Duodenal mucosa (tissue), 2 donors: Measurements from ENCODE around the gene TARS3.
A peak's percentile ranks its signal among the peaks of the same experiment; 100 is the strongest.

Experiments used
- H3K27ac ChIP-seq: one replicate; pipeline ENCODE4 v1.7.0; 2013; ENCODE audit warnings: low read depth, low read length
- H3K27me3 ChIP-seq, 2 donors: one replicate each; pipeline ENCODE4 v1.7.0; 2013; ENCODE audit warnings: low read length in 2 of 2, control low read depth in 1 of 2; ENCODE audit not compliant: insufficient read depth in 2 of 2, control insufficient read depth in 1 of 2
- H3K36me3 ChIP-seq, 2 donors: one replicate each; pipeline ENCODE4 v1.7.0; 2013; ENCODE audit warnings: low read length in 2 of 2, control low read depth in 1 of 2; ENCODE audit not compliant: insufficient read depth in 2 of 2, control insufficient read depth in 1 of 2
- H3K4me1 ChIP-seq, 2 donors: one replicate each; pipeline ENCODE4 v1.7.0; 2013; ENCODE audit warnings: low read length in 2 of 2, control low read depth in 1 of 2; ENCODE audit not compliant: insufficient read depth in 2 of 2, control insufficient read depth in 1 of 2
- H3K4me3 ChIP-seq, 2 donors: one replicate each; pipeline ENCODE4 v1.7.0; 2013; ENCODE audit warnings: low read length in 2 of 2, low read depth in 1 of 2
- H3K9ac ChIP-seq, 2 donors: one replicate each; pipeline ENCODE4 v1.7.0; 2013; ENCODE audit warnings: low read length in 2 of 2, low read depth in 1 of 2
- H3K9me3 ChIP-seq, 2 donors: one replicate each; pipeline ENCODE4 v1.7.0; 2013; ENCODE audit warnings: low read length in 2 of 2, control low read depth in 1 of 2; ENCODE audit not compliant: control insufficient read depth in 1 of 2

The TARS3 gene

DNA sequence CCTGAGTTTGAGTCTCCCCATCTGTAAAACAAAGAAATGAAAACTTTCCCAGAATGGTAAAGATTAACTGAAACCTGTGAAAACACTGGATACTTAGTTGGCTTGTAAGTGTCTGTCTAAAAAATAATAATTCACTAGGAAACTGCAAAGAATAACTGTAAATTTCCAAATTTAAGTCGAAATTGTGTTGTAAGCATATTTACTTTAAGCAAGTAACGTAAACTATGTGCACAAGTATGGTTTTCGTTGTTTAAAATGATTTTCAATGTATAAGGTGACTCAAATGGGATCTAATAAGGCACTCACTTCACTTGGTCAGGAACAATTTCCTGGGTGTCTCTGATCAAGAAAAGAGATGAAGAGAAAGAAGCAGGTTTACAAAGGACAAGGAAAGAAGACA lies 8.5 kb upstream of the TARS3 start:
- no peak overlapping the region for H3K9ac ChIP-seq
- no peaks in the 10 kb centered on the region for H3K4me1 ChIP-seq
- H3K27me3 ChIP-seq, result peaks cover 0 to 4% of the 10 kb centered on the region in 2 donors
- H3K27ac ChIP-seq, result no peak overlapping the region
- H3K36me3 ChIP-seq, result no peaks in the 10 kb centered on the region
- H3K9me3 ChIP-seq, result no peaks in the 10 kb centered on the region
- no peak overlapping the region for H3K4me3 ChIP-seq

GRCh38 chr15:101731746-101732145 lies 7.5 kb upstream of the TARS3 start:
- Histone ChIP-seq H3K9ac (no peak overlapping the region), H3K9me3 (no peaks in the 10 kb centered on the region), H3K4me3 (no peak overlapping the region), H3K27me3 (peaks cover 0 to 4% of the 10 kb centered on the region in 2 donors), H3K27ac (no peak overlapping the region), H3K36me3 (no peaks in the 10 kb centered on the region), H3K4me1 (no peaks in the 10 kb centered on the region)

DNA sequence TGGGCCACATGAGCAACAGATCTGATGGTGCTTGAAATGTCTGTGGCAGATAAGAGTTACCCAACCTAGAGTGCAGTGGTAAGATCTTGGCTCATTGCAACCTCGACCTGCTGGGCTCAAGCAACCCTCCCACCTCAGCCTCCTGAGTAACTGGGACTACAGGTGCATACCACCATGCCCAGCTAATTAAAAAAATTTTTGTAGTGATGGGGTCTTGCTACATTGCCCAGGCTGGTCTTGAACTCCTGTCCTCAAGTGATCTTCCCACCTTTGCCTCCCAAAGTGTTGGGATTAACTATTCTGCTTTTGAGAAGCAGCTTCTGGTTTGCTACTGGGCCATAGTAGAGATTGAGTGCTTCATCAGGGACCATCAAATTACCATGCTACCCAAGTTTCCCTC lies 2.9 kb upstream of the TARS3 start:
- H3K27me3 ChIP-seq, result no peaks in the 10 kb centered on the region
- peaks cover 0 to under 1% of the 10 kb centered on the region in 2 donors for H3K36me3 ChIP-seq
- no peak overlapping the region for H3K9ac ChIP-seq

GRCh38 chr15:101725073-101725472 lies 800 bp upstream of the TARS3 start:
- Histone ChIP-seq H3K4me3 (peak overlapping the region in 1 of 2 donors; percentile 44), H3K9ac (no peak overlapping the region), H3K36me3 (peaks cover 16% of the 10 kb centered on the region in 2 donors), H3K4me1 (peaks cover 0 to 10% of the 10 kb centered on the region in 2 donors), H3K27me3 (no peaks in the 10 kb centered on the region), H3K27ac (no peak overlapping the region), H3K9me3 (no peaks in the 10 kb centered on the region)

More for the DNA sequence above, 2.9 kb upstream of the TARS3 start:
- Histone ChIP-seq H3K4me3 (no peak overlapping the region), H3K27ac (no peak overlapping the region), H3K9me3 (no peaks in the 10 kb centered on the region), H3K4me1 (peaks cover 0 to 10% of the 10 kb centered on the region in 2 donors)

- no peak overlapping the region for H3K27ac ChIP-seq
- H3K4me1 ChIP-seq, result peaks cover 0 to 10% of the 10 kb centered on the region in 2 donors
- no peaks in the 10 kb centered on the region for H3K9me3 ChIP-seq
- no peaks in the 10 kb centered on the region for H3K27me3 ChIP-seq
- no peak overlapping the region for H3K9ac ChIP-seq
- H3K4me3 ChIP-seq, result peak overlapping the region in 1 of 2 donors; percentile 44
- H3K36me3 ChIP-seq, result peaks cover 18 to 19% of the 10 kb centered on the region in 2 donors
These were observed 367 bp upstream of the TARS3 start for GRCh38 chr15:101724675-101725005.

- Histone ChIP-seq H3K9me3 (no peaks in the 10 kb centered on the region), H3K27ac (peak overlapping the region; percentile 90), H3K27me3 (no peaks in the 10 kb centered on the region), H3K9ac (peak overlapping the region; percentile 67 to 96), H3K36me3 (peaks cover 27 to 32% of the 10 kb centered on the region in 2 donors), H3K4me1 (peaks cover 0 to 10% of the 10 kb centered on the region in 2 donors), H3K4me3 (peak overlapping the region; percentile 75 to 85)
These were observed 951 bp downstream of the TARS3 start for GRCh38 chr15:101723171-101723873.

DNA sequence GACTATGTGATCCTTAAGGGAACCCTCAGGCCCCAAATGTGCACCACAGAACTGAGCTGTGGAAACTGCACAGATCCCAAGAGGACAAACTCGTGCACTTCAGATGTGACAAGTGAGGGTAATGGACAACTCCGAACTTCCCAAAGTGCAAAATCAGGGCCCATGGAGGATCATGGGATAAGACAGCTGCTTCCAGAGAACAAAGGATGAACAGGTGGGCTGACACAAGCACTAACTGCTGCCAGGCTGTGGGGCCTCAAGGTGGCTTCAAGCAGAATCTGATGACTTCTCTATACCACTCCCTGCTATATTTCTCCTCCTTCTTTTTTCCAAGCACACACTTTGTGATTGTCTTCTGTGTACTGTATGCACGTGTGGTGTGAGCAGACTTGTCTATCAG lies 5.4 kb downstream of the TARS3 start:
- Histone ChIP-seq H3K9me3 (no peaks in the 10 kb centered on the region), H3K27ac (no peak overlapping the region), H3K27me3 (no peaks in the 10 kb centered on the region), H3K36me3 (peaks cover 32 to 34% of the 10 kb centered on the region in 2 donors), H3K4me1 (peaks cover 0 to 10% of the 10 kb centered on the region in 2 donors), H3K4me3 (no peak overlapping the region), H3K9ac (no peak overlapping the region)

GRCh38 chr15:101712078-101712477 lies 12.2 kb downstream of the TARS3 start:
- no peaks in the 10 kb centered on the region for H3K27me3 ChIP-seq
- peaks cover 24 to 42% of the 10 kb centered on the region in 2 donors for H3K36me3 ChIP-seq

DNA sequence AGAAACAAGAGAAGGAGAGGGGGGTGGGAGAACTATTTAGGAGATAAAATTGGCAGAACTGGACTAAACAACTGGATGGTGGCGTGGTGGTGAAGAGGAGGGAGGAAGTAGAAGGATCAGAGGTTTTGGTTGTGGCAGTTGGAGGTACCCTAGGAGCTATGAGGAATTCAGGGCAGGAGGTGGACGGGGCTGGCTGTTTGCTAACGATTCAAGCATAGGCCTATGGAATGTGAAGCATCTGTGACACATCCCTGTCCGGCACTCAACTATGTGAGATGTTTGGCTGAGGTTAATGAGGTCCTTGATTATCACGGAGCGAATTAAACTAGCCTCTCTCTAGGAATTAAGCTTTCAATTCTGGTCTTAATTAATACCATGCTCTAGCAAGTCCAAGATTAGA lies 13.5 kb downstream of the TARS3 start:
- Histone ChIP-seq H3K4me3 (no peak overlapping the region), H3K9ac (no peak overlapping the region), H3K27me3 (no peaks in the 10 kb centered on the region), H3K27ac (no peak overlapping the region), H3K4me1 (no peaks in the 10 kb centered on the region), H3K9me3 (no peaks in the 10 kb centered on the region), H3K36me3 (peaks cover 24 to 45% of the 10 kb centered on the region in 2 donors)

More at GRCh38 chr15:101712078-101712477, 12.2 kb downstream of the TARS3 start:
- H3K4me1 ChIP-seq, result no peaks in the 10 kb centered on the region
- H3K9ac ChIP-seq, result no peak overlapping the region
- H3K4me3 ChIP-seq, result no peak overlapping the region
- no peak overlapping the region for H3K27ac ChIP-seq
- H3K9me3 ChIP-seq, result no peaks in the 10 kb centered on the region

DNA sequence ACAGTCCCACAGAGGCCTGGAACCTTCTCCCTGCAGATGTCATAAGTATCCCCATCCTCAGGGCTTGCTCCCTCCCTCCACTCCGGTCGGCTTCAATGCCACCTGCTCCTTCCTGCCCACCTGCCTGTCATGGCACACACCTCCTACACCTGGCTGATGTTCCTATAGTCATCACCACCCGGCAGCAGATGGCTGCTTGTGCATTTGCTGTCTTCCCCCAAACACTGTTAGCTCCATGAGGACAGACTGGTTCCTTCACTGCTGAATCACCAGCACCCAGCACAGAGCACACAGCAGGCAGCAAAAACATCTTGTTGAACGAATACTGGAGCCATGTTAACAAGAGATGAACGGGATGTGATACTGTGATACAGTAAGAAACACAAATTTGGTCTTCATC lies 14.8 kb downstream of the TARS3 start:
- Histone ChIP-seq H3K36me3 (peaks cover 29 to 56% of the 10 kb centered on the region in 2 donors), H3K27ac (no peak overlapping the region)

More for the DNA sequence above, 14.8 kb downstream of the TARS3 start:
- H3K9ac ChIP-seq, result no peak overlapping the region
- no peaks in the 10 kb centered on the region for H3K9me3 ChIP-seq
- no peaks in the 10 kb centered on the region for H3K27me3 ChIP-seq
- H3K4me3 ChIP-seq, result no peak overlapping the region
- no peaks in the 10 kb centered on the region for H3K4me1 ChIP-seq
